HG02870 (cell line): ENCODE measurements around the gene TOLLIP.
"Not testable (repeated sequence)": the region's sequence is repeated elsewhere in the genome, so short reads cannot be mapped to it uniquely, and the experiment has no call there.

Source experiments
- ATAC-seq: cut with Tn5 transposase; IDR thresholded peaks from one replicate; pipeline ENCODE4 v1.9.1; 2021; ENCODE audit warnings: mild to moderate bottlenecking, moderate library complexity; ENCODE audit not compliant: unreplicated experiment

TOLLIP gene

GRCh38 chr11:1309498-1310317 lies at the start of gene TOLLIP:
Gene TOLLIP, minus strand, starts transcription at chr11:1309632. Its CDS starts 134 bp downstream, at chr11:1309498.
- ATAC-seq: peak; percentile 71

GRCh38 chr11:1358931-1359330 lies 49.5 kb upstream of the TOLLIP start:
- ATAC-seq: not testable (repeated sequence)

GRCh38 chr11:1358286-1358685 lies 48.9 kb upstream of the TOLLIP start:
- ATAC-seq: no peak

GRCh38 chr11:1356478-1356960 lies 47.1 kb upstream of the TOLLIP start:
- ATAC-seq: no peak

GRCh38 chr11:1356007-1356435 lies 46.6 kb upstream of the TOLLIP start:
- no peak for ATAC-seq

GRCh38 chr11:1354125-1354938 lies 44.9 kb upstream of the TOLLIP start:
- ATAC-seq: no peak

- ATAC-seq: no peak
Observed at GRCh38 chr11:1353383-1354124, 44.1 kb upstream of the TOLLIP start.

- ATAC-seq: no peak
Observed at GRCh38 chr11:1352696-1353382, 43.4 kb upstream of the TOLLIP start.

- no peak for ATAC-seq
Observed at GRCh38 chr11:1351278-1351937, 42.0 kb upstream of the TOLLIP start.

- no peak for ATAC-seq
Observed at GRCh38 chr11:1350086-1350725, 40.8 kb upstream of the TOLLIP start.

- ATAC-seq: no peak
Observed at GRCh38 chr11:1349327-1350041, 40.1 kb upstream of the TOLLIP start.

GRCh38 chr11:1348796-1349326 lies 39.4 kb upstream of the TOLLIP start:
- no peak for ATAC-seq

- no peak for ATAC-seq
Observed at GRCh38 chr11:1348146-1348795, 38.8 kb upstream of the TOLLIP start.

GRCh38 chr11:1347411-1347999 lies 38.1 kb upstream of the TOLLIP start:
- ATAC-seq: not testable (repeated sequence)

- ATAC-seq: no peak
Observed at GRCh38 chr11:1346669-1347390, 37.4 kb upstream of the TOLLIP start.

- no peak for ATAC-seq
Observed at GRCh38 chr11:1345737-1346513, 36.5 kb upstream of the TOLLIP start.
